Endothelial cell of umbilical vein (primary cell): ENCODE measurements around the gene KIF5C. TPM values are rescaled to one million over a fixed set of nuclear protein-coding genes. Genes with fewer than 3 reads are reported as not detected.

ENCODE experiments used
- BruUV-seq: library from RNA; stranded (reverse); fragments of 400-500 nt; replicated peaks from 2 replicates; lab custom pipeline; 2021; lab: Mats Ljungman, UMichigan
- CTCF ChIA-PET: fragments of 300-600, 350-600 bp; sonication (Branson Sonifier 250); formaldehyde crosslinking; loops from one replicate; lab custom pipeline; 2021; ENCODE audit warnings: antibody characterized with exemption, inconsistent platforms; lab: Charles Lee
- POLR2A ChIA-PET: fragments of 300-600, 350-600 bp; sonication (Branson Sonifier 250); formaldehyde crosslinking; loops from one replicate; lab custom pipeline; 2021; ENCODE audit warnings: antibody characterized with exemption, inconsistent platforms; lab: Charles Lee
- DNase-seq: peaks from one replicate; pipeline ENCODE4 v3.0.0-alpha.2; 2011; ENCODE audit warnings: low read depth, low spot score
- FAIRE-seq: peaks from 2 replicates; lab custom pipeline; 2011; peaks lifted over from hg19 to GRCh38; lab: Jason Lieb, UNC
- H2AFZ ChIP-seq: 2 replicates; pipeline ENCODE4 v1.6.0; 2012; ENCODE audit warnings: low read depth, low read length, control low read depth, inconsistent platforms
- H3K27ac ChIP-seq: 2 replicates; pipeline ENCODE4 v1.5.1; 2011; ENCODE audit warnings: low read depth, mild to moderate bottlenecking, control low read depth, low read length, moderate library complexity; ENCODE audit not compliant: insufficient read depth
- H3K27me3 ChIP-seq, 2 experiments: 2 replicates each; pipeline versions ENCODE4 v1.6.0 to v1.6.1; 2011; ENCODE audit warnings: low read length in 2 of 2, mixed read lengths in 1 of 2; ENCODE audit not compliant: control insufficient read depth in 2 of 2, insufficient read depth in 2 of 2
- H3K36me3 ChIP-seq, 2 experiments: 2 replicates in 1 of 2; 3 replicates in 1 of 2; pipeline ENCODE4 v1.5.1; 2011; ENCODE audit warnings: low read length in 2 of 2, mild to moderate bottlenecking in 1 of 2, moderate library complexity in 1 of 2; ENCODE audit not compliant: control insufficient read depth in 2 of 2, insufficient read depth in 2 of 2; ENCODE audit errors: extremely low read depth in 1 of 2
- H3K4me1 ChIP-seq: 3 replicates; pipeline ENCODE4 v1.5.1; 2011; ENCODE audit warnings: mild to moderate bottlenecking, low read length; ENCODE audit not compliant: control insufficient read depth, insufficient read depth; ENCODE audit errors: extremely low read depth
- H3K4me2 ChIP-seq: 2 replicates; pipeline ENCODE4 v1.6.1; 2011; ENCODE audit warnings: low read length, control low read depth, mixed read lengths; ENCODE audit not compliant: insufficient read depth
- H3K4me3 ChIP-seq, 3 experiments: fragments of 200-600 bp in 1 of 3; sonication (generic), shearing (Covaris generic) in 1 of 3; replicated peaks in 1 of 3; 2 replicates each; pipeline ENCODE4 v1.5.1; 2011 to 2016; ENCODE audit warnings: control low read depth in 3 of 3, low read length in 3 of 3, mild to moderate bottlenecking in 2 of 3, inconsistent platforms in 1 of 3, low read depth in 1 of 3, moderate library complexity in 1 of 3; ENCODE audit not compliant: insufficient read depth in 1 of 3
- H3K79me2 ChIP-seq: 2 replicates; pipeline ENCODE4 v1.6.0; 2012; ENCODE audit warnings: low read length, inconsistent platforms; ENCODE audit not compliant: control insufficient read depth, insufficient read depth
- H3K9ac ChIP-seq: replicated peaks from 2 replicates; pipeline ENCODE3; 2011; ENCODE audit warnings: low read length, control low read depth; ENCODE audit not compliant: insufficient read depth; ENCODE audit errors: extremely low read depth
- H3K9me1 ChIP-seq: replicated peaks from 3 replicates; pipeline ENCODE4 v1.6.0; 2011; ENCODE audit warnings: mild to moderate bottlenecking, low read length; ENCODE audit not compliant: control insufficient read depth, insufficient read depth; ENCODE audit errors: extremely low read depth
- H3K9me3 ChIP-seq: replicated peaks from 2 replicates; pipeline ENCODE4 v1.5.1; 2012; ENCODE audit warnings: low read length, inconsistent platforms; ENCODE audit not compliant: control insufficient read depth, insufficient read depth
- H4K20me1 ChIP-seq: replicated peaks from 2 replicates; pipeline ENCODE3; 2011; ENCODE audit warnings: mild to moderate bottlenecking, low read length; ENCODE audit not compliant: control insufficient read depth, insufficient read depth; ENCODE audit errors: extremely low read depth
- CTCF ChIP-seq, 2 donors: IDR thresholded peaks; 1 replicate in 1 of 2; 2 replicates in 1 of 2; pipeline ENCODE4 v1.5.1; 2011; ENCODE audit warnings: low read length in 2 of 2, mild to moderate bottlenecking in 2 of 2, moderate library complexity in 2 of 2, control low read depth in 1 of 2, inconsistent platforms in 1 of 2, low read depth in 1 of 2; ENCODE audit not compliant: insufficient read depth in 1 of 2; ENCODE audit errors: extremely low read depth in 1 of 2
- EZH2 ChIP-seq: IDR thresholded peaks from 2 replicates; pipeline ENCODE4 v1.6.1; 2012; ENCODE audit warnings: borderline replicate concordance, low read depth, mild to moderate bottlenecking, moderate library complexity, low read length, inconsistent platforms; ENCODE audit not compliant: severe bottlenecking
- FOS ChIP-seq: IDR thresholded peaks from 2 replicates; pipeline ENCODE4 v1.6.1; 2011; ENCODE audit warnings: mild to moderate bottlenecking, low read length, moderate library complexity, borderline replicate concordance; ENCODE audit not compliant: insufficient read depth
- GATA2 ChIP-seq: IDR thresholded peaks from 2 replicates; pipeline ENCODE4 v1.7.0; 2011; ENCODE audit warnings: low read depth, mild to moderate bottlenecking, moderate library complexity, mixed read lengths, low read length; ENCODE audit not compliant: insufficient read length, insufficient read depth
- JUN ChIP-seq: IDR thresholded peaks from 2 replicates; pipeline ENCODE4 v1.6.1; 2011; ENCODE audit warnings: borderline replicate concordance, low read depth; ENCODE audit not compliant: insufficient read length, insufficient read depth
- MYC ChIP-seq: IDR thresholded peaks from one replicate; pipeline ENCODE4 v1.6.1; 2011; ENCODE audit warnings: mild to moderate bottlenecking, low read depth, low read length
- POLR2A ChIP-seq: IDR thresholded peaks from 2 replicates; pipeline ENCODE4 v1.6.1; 2012; ENCODE audit warnings: low read depth, mild to moderate bottlenecking, control low read depth, low read length
- POLR2AphosphoS5 ChIP-seq: IDR thresholded peaks from 2 replicates; pipeline ENCODE4 v1.6.1; 2012; ENCODE audit warnings: low read depth, mild to moderate bottlenecking, control low read depth, low read length, moderate library complexity; ENCODE audit not compliant: insufficient read depth
- dilution Hi-C: fragments of 300-500 bp; cut with MboI; formaldehyde crosslinking; loops from one replicate; pipeline ENCODE4 v1.15.0; 2019; ENCODE audit warnings: low sequenced_read_pairs; ENCODE audit not compliant: extremely low pct_ligation_motif_present
- intact Hi-C: fragments of 100-400 bp; cut with micrococcal nuclease; formaldehyde crosslinking; loops from one replicate; pipeline ENCODE4 v1.10.0; 2022
- polyA plus RNA-seq, 4 experiments: library from polyadenylated mRNA; depleted of rRNA in 3 of 4; stranded (reverse) in 3 of 4; unstranded in 1 of 4; fragments of >200 nt; gene quantifications; 2 replicates each; pipeline versions ENCODE4 v1.2.1 to v1.2.3, GENCODE V29; 2011 to 2012; ENCODE audit warnings: missing spikeins in 1 of 4
- total RNA-seq: library from RNA; stranded (reverse); gene quantifications from 2 replicates; pipeline ENCODE4 v1.2.3, GENCODE V29; 2021
- TF ChIP-seq, protein P1 (sequence below): IDR thresholded peaks from 2 replicates; pipeline ENCODE4 v1.6.1; 2011; ENCODE audit not compliant: insufficient read depth, insufficient read length

KIF5C gene
- total and polyA plus RNA-seq, 2 donors (not counting 3 experiments of a cell fraction or from before 2014, with no cell fraction given) = 0.01 to 0.55 TPM

GRCh38 chr2:148987286-148987685 is 112.3 kb downstream of the KIF5C start:
- FAIRE-seq (no peak), DNase-seq (no peak)
- Histone ChIP-seq H3K9me1 (no peaks in the 10 kb centered on the region), H3K9ac (no peak overlapping the region), H3K4me3 (no peak overlapping the region), H3K79me2 (no peaks in the 10 kb centered on the region), H3K27me3 (peaks cover 0 to 4% of the 10 kb centered on the region in 2 experiments), H3K4me2 (no peak overlapping the region), H3K4me1 (no peaks in the 10 kb centered on the region), H3K9me3 (no peaks in the 10 kb centered on the region), H3K27ac (no peak overlapping the region), H3K36me3 (no peaks in the 10 kb centered on the region), H4K20me1 (no peaks in the 10 kb centered on the region), H2AFZ (no peak overlapping the region)
- dilution Hi-C loops (no loop called here), intact Hi-C loops (loop anchor here (10.0 kb wide), 1 partner anchor 342 kb away; the partner anchor contains the start of gene EPC2)
- BruUV-seq = no TSS peak
- POLR2A ChIA-PET = no interaction called here
- CTCF ChIA-PET = interaction anchor here (1.3 kb wide), 1 partner anchor 478 kb away, joined by 3 read pairs; no protein-coding TSS in a partner anchor
- TF ChIP-seq MYC (no peak), FOS (no peak), JUN (no peak), CTCF (IDR thresholded peaks at IDR 0.05; ENCODE audit: extremely low read depth in 1 of 2, insufficient read depth in 1 of 2, low read depth in 1 of 2, low read length in 2 of 2) (no peak), POLR2AphosphoS5 (no peak), EZH2 (no peak), GATA2 (no peak), POLR2A (no peak)
- TF ChIP-seq, protein P1, sequence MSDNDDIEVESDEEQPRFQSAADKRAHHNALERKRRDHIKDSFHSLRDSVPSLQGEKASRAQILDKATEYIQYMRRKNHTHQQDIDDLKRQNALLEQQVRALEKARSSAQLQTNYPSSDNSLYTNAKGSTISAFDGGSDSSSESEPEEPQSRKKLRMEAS = no peak
